Measurements from ENCODE around the gene LCN1.

DNA sequence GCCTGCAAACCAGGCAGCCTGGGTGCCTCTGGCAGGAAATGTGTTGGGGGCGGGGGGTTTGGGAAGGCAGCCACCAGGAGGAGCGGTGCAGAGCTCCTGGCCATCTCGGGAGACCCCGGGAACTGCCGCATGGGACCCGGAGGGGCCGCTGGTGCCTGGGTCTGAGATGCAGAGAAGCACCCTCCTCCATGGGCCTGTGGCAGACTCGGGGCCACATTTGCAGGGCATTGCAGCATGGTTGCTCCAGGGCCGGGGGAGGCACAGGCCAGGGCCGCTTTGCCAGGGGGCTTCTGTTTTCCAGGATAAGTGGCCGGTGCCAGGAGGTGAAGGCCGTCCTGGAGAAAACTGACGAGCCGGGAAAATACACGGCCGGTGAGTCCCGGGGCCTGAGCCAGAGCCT is 1.7 kb downstream of the LCN1 start:
- TF ChIP-seq, protein P1, sequence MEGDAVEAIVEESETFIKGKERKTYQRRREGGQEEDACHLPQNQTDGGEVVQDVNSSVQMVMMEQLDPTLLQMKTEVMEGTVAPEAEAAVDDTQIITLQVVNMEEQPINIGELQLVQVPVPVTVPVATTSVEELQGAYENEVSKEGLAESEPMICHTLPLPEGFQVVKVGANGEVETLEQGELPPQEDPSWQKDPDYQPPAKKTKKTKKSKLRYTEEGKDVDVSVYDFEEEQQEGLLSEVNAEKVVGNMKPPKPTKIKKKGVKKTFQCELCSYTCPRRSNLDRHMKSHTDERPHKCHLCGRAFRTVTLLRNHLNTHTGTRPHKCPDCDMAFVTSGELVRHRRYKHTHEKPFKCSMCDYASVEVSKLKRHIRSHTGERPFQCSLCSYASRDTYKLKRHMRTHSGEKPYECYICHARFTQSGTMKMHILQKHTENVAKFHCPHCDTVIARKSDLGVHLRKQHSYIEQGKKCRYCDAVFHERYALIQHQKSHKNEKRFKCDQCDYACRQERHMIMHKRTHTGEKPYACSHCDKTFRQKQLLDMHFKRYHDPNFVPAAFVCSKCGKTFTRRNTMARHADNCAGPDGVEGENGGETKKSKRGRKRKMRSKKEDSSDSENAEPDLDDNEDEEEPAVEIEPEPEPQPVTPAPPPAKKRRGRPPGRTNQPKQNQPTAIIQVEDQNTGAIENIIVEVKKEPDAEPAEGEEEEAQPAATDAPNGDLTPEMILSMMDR (conservative IDR thresholded peaks at IDR 0.05; ENCODE audit: low read depth, low read length) = no peak
- TF ChIP-seq RFX5 (IDR thresholded peaks at IDR 0.05; ENCODE audit: low read depth, low read length) (no peak), POLR2A (IDR thresholded peaks at IDR 0.05; ENCODE audit: low read depth, low read length) (no peak), RAD21 (IDR thresholded peaks at IDR 0.05; ENCODE audit: low read length) (no peak), CHD1 (IDR thresholded peaks at IDR 0.05; ENCODE audit: low read depth, low read length) (no peak), MXI1 (IDR thresholded peaks at IDR 0.05; ENCODE audit: borderline replicate concordance, low read depth, low read length) (no peak), RCOR1 (IDR thresholded peaks at IDR 0.05; ENCODE audit: insufficient replicate concordance, low read length) (no peak), MAFK (IDR thresholded peaks at IDR 0.05; ENCODE audit: low read depth, low read length) (no peak), MAZ (IDR thresholded peaks at IDR 0.05; ENCODE audit: borderline replicate concordance, low read depth, low read length) (no peak)
- TF ChIP-seq, protein P2, sequence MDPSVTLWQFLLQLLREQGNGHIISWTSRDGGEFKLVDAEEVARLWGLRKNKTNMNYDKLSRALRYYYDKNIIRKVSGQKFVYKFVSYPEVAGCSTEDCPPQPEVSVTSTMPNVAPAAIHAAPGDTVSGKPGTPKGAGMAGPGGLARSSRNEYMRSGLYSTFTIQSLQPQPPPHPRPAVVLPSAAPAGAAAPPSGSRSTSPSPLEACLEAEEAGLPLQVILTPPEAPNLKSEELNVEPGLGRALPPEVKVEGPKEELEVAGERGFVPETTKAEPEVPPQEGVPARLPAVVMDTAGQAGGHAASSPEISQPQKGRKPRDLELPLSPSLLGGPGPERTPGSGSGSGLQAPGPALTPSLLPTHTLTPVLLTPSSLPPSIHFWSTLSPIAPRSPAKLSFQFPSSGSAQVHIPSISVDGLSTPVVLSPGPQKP (IDR thresholded peaks at IDR 0.05; ENCODE audit: borderline replicate concordance, low read depth, low read length) = no peak

All from IMR-90 (cell line).